Astrocyte (in vitro differentiated cells and primary cell): Measurements from ENCODE around the gene ITGB3.

Source experiments
- EZH2 ChIP-seq: IDR thresholded peaks from 2 replicates; pipeline ENCODE4 v1.6.1; 2012; ENCODE audit warnings: mild to moderate bottlenecking, low read length, inconsistent platforms; ENCODE audit not compliant: insufficient read depth
- TF ChIP-seq, protein P1 (sequence below): IDR thresholded peaks from 2 replicates; pipeline ENCODE4 v1.5.1; 2011; ENCODE audit warnings: low read depth, mild to moderate bottlenecking, inconsistent platforms, low read length, moderate library complexity; ENCODE audit not compliant: insufficient read depth

- TF ChIP-seq EZH2 = no peak
- TF ChIP-seq, protein P1, sequence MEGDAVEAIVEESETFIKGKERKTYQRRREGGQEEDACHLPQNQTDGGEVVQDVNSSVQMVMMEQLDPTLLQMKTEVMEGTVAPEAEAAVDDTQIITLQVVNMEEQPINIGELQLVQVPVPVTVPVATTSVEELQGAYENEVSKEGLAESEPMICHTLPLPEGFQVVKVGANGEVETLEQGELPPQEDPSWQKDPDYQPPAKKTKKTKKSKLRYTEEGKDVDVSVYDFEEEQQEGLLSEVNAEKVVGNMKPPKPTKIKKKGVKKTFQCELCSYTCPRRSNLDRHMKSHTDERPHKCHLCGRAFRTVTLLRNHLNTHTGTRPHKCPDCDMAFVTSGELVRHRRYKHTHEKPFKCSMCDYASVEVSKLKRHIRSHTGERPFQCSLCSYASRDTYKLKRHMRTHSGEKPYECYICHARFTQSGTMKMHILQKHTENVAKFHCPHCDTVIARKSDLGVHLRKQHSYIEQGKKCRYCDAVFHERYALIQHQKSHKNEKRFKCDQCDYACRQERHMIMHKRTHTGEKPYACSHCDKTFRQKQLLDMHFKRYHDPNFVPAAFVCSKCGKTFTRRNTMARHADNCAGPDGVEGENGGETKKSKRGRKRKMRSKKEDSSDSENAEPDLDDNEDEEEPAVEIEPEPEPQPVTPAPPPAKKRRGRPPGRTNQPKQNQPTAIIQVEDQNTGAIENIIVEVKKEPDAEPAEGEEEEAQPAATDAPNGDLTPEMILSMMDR = no peak
Observed at GRCh38 chr17:47210105-47210504, 43.5 kb upstream of the ITGB3 start.
